H9 (cell line): ENCODE data around the gene ADAMTSL2. TPM values are rescaled to one million over a fixed set of nuclear protein-coding genes. Genes with fewer than 3 reads are reported as not detected.

Source experiments
- DNase-seq: peaks from one replicate; pipeline ENCODE4 v3.0.0-alpha.2; 2017
- H2AFZ ChIP-seq: one replicate; pipeline ENCODE4 v1.6.1; 2013; ENCODE audit warnings: mild to moderate bottlenecking, low read length, control low read depth, moderate library complexity
- H2AK5ac ChIP-seq: 2 replicates; pipeline ENCODE4 v1.6.1; 2013; ENCODE audit warnings: low read length, control low read depth, mixed read lengths; ENCODE audit not compliant: insufficient read length
- H2BK120ac ChIP-seq: one replicate; pipeline ENCODE4 v1.6.1; 2013; ENCODE audit warnings: low read depth, mild to moderate bottlenecking, low read length, control low read depth, inconsistent platforms; ENCODE audit not compliant: poor library complexity, severe bottlenecking
- H2BK12ac ChIP-seq: 2 replicates; pipeline ENCODE4 v1.6.1; 2013; ENCODE audit warnings: low read length, control low read depth, mixed read lengths, low read depth; ENCODE audit not compliant: insufficient read length
- H2BK15ac ChIP-seq: 2 replicates; pipeline ENCODE4 v1.6.1; 2013; ENCODE audit warnings: low read depth, low read length, control low read depth
- H2BK20ac ChIP-seq: one replicate; pipeline ENCODE4 v1.6.1; 2013; ENCODE audit warnings: low read depth, mild to moderate bottlenecking, low read length, control low read depth, inconsistent platforms; ENCODE audit not compliant: poor library complexity, severe bottlenecking
- H2BK5ac ChIP-seq: 2 replicates; pipeline ENCODE4 v1.6.1; 2013; ENCODE audit warnings: low read length, control low read depth, mixed read lengths; ENCODE audit not compliant: insufficient read length
- H3K14ac ChIP-seq: 2 replicates; pipeline ENCODE4 v1.6.1; 2013; ENCODE audit warnings: low read length, control low read depth; ENCODE audit not compliant: insufficient read depth
- H3K18ac ChIP-seq: 2 replicates; pipeline ENCODE4 v1.6.1; 2013; ENCODE audit warnings: low read depth, mild to moderate bottlenecking, mixed read lengths, low read length, control low read depth; ENCODE audit not compliant: insufficient read length
- H3K23ac ChIP-seq: 2 replicates; pipeline ENCODE4 v1.6.1; 2013; ENCODE audit warnings: low read length, control low read depth, mixed read lengths, low read depth; ENCODE audit not compliant: insufficient read length
- H3K23me2 ChIP-seq: 2 replicates; pipeline ENCODE4 v1.6.1; 2013; ENCODE audit warnings: low read depth, mild to moderate bottlenecking, mixed read lengths, low read length, control low read depth; ENCODE audit not compliant: insufficient read length, poor library complexity, severe bottlenecking
- H3K27ac ChIP-seq: 2 replicates; pipeline ENCODE4 v1.5.1; 2013; ENCODE audit warnings: low read length, control low read depth, mixed read lengths, low read depth; ENCODE audit not compliant: insufficient read length
- H3K27me3 ChIP-seq: 2 replicates; pipeline ENCODE4 v1.6.1; 2013; ENCODE audit warnings: low read length, control low read depth, inconsistent platforms; ENCODE audit not compliant: insufficient read depth
- H3K4ac ChIP-seq: 2 replicates; pipeline ENCODE4 v1.6.1; 2013; ENCODE audit warnings: low read depth, mild to moderate bottlenecking, control low read depth, inconsistent platforms, low read length, moderate library complexity
- H3K4me1 ChIP-seq: 2 replicates; pipeline ENCODE4 v1.6.1; 2013; ENCODE audit warnings: low read length, control low read depth, inconsistent platforms; ENCODE audit not compliant: insufficient read depth
- H3K4me2 ChIP-seq: 2 replicates; pipeline ENCODE4 v1.6.1; 2013; ENCODE audit warnings: low read length, control low read depth, mixed read lengths; ENCODE audit not compliant: insufficient read length, insufficient read depth
- H3K56ac ChIP-seq: 2 replicates; pipeline ENCODE4 v1.6.1; 2013; ENCODE audit warnings: low read depth, mild to moderate bottlenecking, mixed read lengths, low read length, control low read depth; ENCODE audit not compliant: insufficient read length
- H3K79me1 ChIP-seq: 2 replicates; pipeline ENCODE4 v1.6.1; 2013; ENCODE audit warnings: low read depth, mild to moderate bottlenecking, moderate library complexity, low read length, control low read depth, inconsistent platforms; ENCODE audit not compliant: insufficient read depth, poor library complexity, severe bottlenecking
- H3K79me2 ChIP-seq: 2 replicates; pipeline ENCODE4 v1.6.1; 2013; ENCODE audit warnings: low read length, control low read depth, inconsistent platforms; ENCODE audit not compliant: insufficient read depth
- H3K9ac ChIP-seq: 2 replicates; pipeline ENCODE4 v1.6.1; 2013; ENCODE audit warnings: low read length, control low read depth, mixed read lengths; ENCODE audit not compliant: insufficient read length; ENCODE audit errors: extremely low read depth
- H3K9me3 ChIP-seq: one replicate; pipeline ENCODE4 v1.6.1; 2013; ENCODE audit warnings: low read depth, low read length, inconsistent platforms; ENCODE audit not compliant: control insufficient read depth
- H3T11ph ChIP-seq: one replicate; pipeline ENCODE4 v1.6.1; 2013; ENCODE audit warnings: mild to moderate bottlenecking, low read length, control low read depth, inconsistent platforms
- H4K20me1 ChIP-seq: one replicate; pipeline ENCODE4 v1.6.1; 2013; ENCODE audit not compliant: control insufficient read depth, insufficient read length, insufficient read depth
- H4K5ac ChIP-seq: 2 replicates; pipeline ENCODE4 v1.6.1; 2013; ENCODE audit warnings: low read depth, mild to moderate bottlenecking, mixed read lengths, low read length, control low read depth; ENCODE audit not compliant: insufficient read length
- H4K8ac ChIP-seq: replicated peaks from 2 replicates; pipeline ENCODE4 v1.6.1; 2013; ENCODE audit warnings: low read length, control low read depth, mixed read lengths, low read depth; ENCODE audit not compliant: insufficient read length
- H4K91ac ChIP-seq: 2 replicates; pipeline ENCODE4 v1.6.1; 2013; ENCODE audit warnings: low read depth, mild to moderate bottlenecking, moderate library complexity, mixed read lengths, low read length, control low read depth; ENCODE audit not compliant: insufficient read length
- H3K27ac Mint-ChIP-seq, 3 experiments: 2 replicates in 2 of 3; 3 replicates in 1 of 3; pipeline ENCODE4 v1.8.0; 2020 to 2021; ENCODE audit warnings: mixed read lengths in 3 of 3, mild to moderate bottlenecking in 1 of 3, moderate library complexity in 1 of 3
- H3K27me3 Mint-ChIP-seq: 2 replicates; pipeline ENCODE4 v1.8.0; 2021; ENCODE audit warnings: low read depth, mild to moderate bottlenecking, moderate library complexity, mixed read lengths
- H3K36me3 Mint-ChIP-seq, 3 experiments: 2 replicates in 2 of 3; 3 replicates in 1 of 3; pipeline ENCODE4 v1.8.0; 2020 to 2021; ENCODE audit warnings: low read depth in 3 of 3, mixed read lengths in 3 of 3; ENCODE audit not compliant: insufficient read depth in 1 of 3
- H3K4me1 Mint-ChIP-seq, 2 experiments: 2 replicates each; pipeline ENCODE4 v1.8.0; 2020; ENCODE audit warnings: mixed read lengths in 2 of 2
- H3K4me3 Mint-ChIP-seq, 2 experiments: 2 replicates in 1 of 2; 3 replicates in 1 of 2; pipeline ENCODE4 v1.8.0; 2020 to 2021; ENCODE audit warnings: mild to moderate bottlenecking in 2 of 2, mixed read lengths in 2 of 2, moderate library complexity in 1 of 2
- H3K9me3 Mint-ChIP-seq, 2 experiments: 2 replicates in 1 of 2; 3 replicates in 1 of 2; pipeline ENCODE4 v1.8.0; 2020; ENCODE audit warnings: mild to moderate bottlenecking in 2 of 2, mixed read lengths in 2 of 2, moderate library complexity in 1 of 2
- WGBS: extraction: QIAGEN DNeasy Blood & Tissue Kit; methylation state at CpG from one replicate; pipeline ENCODE4 v1.1.7; 2013; ENCODE audit warnings: missing lambda C conversion rate, low lambda C conversion rate, mixed read lengths; ENCODE audit not compliant: insufficient read length; ENCODE audit errors: extremely low coverage; 5-methylcytosine and 5-hydroxymethylcytosine counted together
- total RNA-seq: library from RNA; stranded (reverse); gene quantifications from 2 replicates; pipeline ENCODE4 v1.2.1, GENCODE V29; 2021
- TF ChIP-seq, protein P1 (sequence below): fragments of 200-600 bp; sonication (generic); conservative IDR thresholded peaks from 3 replicates; pipeline ENCODE4 v1.8.0; 2021; ENCODE audit warnings: antibody characterized with exemption, mild to moderate bottlenecking

ADAMTSL2 gene
- total RNA-seq, 1 experiment from 2014 or later, result 0.61 TPM

DNA sequence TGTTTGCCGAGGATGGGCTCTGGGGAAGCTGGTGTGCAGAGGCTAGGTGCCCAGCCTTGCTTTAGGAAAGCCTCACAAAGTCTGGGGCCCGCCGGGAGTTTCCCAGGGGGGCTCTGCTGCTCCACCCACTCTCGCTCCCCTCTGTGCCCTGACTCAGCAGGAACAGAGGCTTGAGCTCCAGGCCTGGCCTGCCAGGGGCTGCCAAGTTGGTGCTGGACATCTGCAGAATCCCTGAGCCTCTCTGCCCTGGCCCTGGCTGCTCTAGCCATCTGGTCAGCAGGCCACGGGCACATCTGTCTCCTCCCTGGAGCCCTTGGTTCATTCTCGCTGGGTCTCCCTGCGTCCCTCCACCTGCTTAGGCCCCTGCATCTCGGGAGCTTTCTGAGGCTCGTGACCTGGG lies 647 bp upstream of the ADAMTSL2 start:
- Histone ChIP-seq H3K79me1 (no peaks in the 10 kb centered on the region), H3T11ph (no peak overlapping the region), H3K23ac (no peak overlapping the region), H2BK12ac (no peak overlapping the region), H3K27ac (no peak overlapping the region), H4K8ac (no peak overlapping the region), H3K79me2 (no peaks in the 10 kb centered on the region), H3K9ac (no peak overlapping the region), H2BK20ac (no peak overlapping the region), H4K5ac (no peak overlapping the region), H3K18ac (no peak overlapping the region), H3K4ac (no peak overlapping the region), H4K20me1 (no peaks in the 10 kb centered on the region), H3K23me2 (peaks cover 9% of the 10 kb centered on the region), H2BK120ac (no peak overlapping the region), H3K4me1 (no peaks in the 10 kb centered on the region; the same call in 1 of the 2 replicates), H3K4me2 (peak overlapping the region; percentile 27), H3K9me3 (no peaks in the 10 kb centered on the region), H3K27me3 (no peaks in the 10 kb centered on the region; the same call in 1 of the 2 replicates), H3K14ac (no peak overlapping the region; the same call in 1 of the 2 replicates), H2BK15ac (no peak overlapping the region), H4K91ac (no peak overlapping the region), H2AK5ac (no peak overlapping the region), H2AFZ (no peak overlapping the region), H2BK5ac (no peak overlapping the region), H3K56ac (no peak overlapping the region)
- no peaks in the 10 kb centered on the region for H3K36me3 Mint-ChIP-seq
- peak overlapping the region; percentile 24 to 68; a peak in 4 of 5 replicates for H3K4me3 Mint-ChIP-seq
- WGBS, result no CpG with 5 or more reads among the region's 9 CpGs
- H3K27ac Mint-ChIP-seq, result 0 out of 7 replicates have a peak overlapping the region, but pooled peaks of 1 of the 3 experiments have one; percentile 35
- H3K4me1 Mint-ChIP-seq, result peaks cover 12 to 34% of the 10 kb centered on the region in 2 experiments
- H3K27me3 Mint-ChIP-seq, result peaks cover 23% of the 10 kb centered on the region
- TF ChIP-seq, protein P1, sequence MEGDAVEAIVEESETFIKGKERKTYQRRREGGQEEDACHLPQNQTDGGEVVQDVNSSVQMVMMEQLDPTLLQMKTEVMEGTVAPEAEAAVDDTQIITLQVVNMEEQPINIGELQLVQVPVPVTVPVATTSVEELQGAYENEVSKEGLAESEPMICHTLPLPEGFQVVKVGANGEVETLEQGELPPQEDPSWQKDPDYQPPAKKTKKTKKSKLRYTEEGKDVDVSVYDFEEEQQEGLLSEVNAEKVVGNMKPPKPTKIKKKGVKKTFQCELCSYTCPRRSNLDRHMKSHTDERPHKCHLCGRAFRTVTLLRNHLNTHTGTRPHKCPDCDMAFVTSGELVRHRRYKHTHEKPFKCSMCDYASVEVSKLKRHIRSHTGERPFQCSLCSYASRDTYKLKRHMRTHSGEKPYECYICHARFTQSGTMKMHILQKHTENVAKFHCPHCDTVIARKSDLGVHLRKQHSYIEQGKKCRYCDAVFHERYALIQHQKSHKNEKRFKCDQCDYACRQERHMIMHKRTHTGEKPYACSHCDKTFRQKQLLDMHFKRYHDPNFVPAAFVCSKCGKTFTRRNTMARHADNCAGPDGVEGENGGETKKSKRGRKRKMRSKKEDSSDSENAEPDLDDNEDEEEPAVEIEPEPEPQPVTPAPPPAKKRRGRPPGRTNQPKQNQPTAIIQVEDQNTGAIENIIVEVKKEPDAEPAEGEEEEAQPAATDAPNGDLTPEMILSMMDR, result no peak
- DNase-seq, result no peak
- no peaks in the 10 kb centered on the region for H3K9me3 Mint-ChIP-seq
